ENCODE data around the gene IKZF1.
"Not testable (repeated sequence)": the region's sequence is repeated elsewhere in the genome, so short reads cannot be mapped to it uniquely, and the experiment has no call there.

The IKZF1 gene

DNA sequence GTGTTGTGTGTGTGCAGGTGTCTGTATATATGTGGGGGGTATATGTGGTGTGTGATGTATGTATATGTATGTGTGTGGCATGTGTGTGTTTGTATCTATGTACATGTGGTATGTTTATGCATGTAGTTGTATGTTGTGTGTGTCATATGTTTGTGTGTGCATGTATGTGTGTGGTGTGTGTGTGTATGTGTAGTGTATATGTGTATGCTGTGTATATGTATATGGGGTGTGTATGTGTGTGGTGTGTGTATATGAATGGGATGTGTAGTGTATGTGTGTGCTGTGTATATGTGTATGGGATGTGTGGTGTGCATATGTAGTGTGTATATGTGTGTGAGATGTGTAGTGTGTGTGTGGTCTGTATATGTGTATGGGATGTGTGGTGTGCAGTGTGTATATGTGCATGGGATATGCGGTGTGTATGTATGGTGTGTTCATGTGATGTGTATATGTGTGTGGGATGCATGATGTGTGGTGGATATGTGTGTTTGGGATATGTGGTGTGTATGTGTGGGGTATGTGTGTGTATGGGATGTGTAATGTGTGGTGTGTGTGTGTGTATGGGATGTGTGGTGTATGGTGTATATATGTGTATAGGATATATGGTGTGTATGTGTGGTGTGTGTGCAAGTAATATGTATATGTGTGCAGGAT, 30.0 kb downstream of the IKZF1 start:
- DNase-seq (ENCODE audit: low read depth) = no peak

DNA sequence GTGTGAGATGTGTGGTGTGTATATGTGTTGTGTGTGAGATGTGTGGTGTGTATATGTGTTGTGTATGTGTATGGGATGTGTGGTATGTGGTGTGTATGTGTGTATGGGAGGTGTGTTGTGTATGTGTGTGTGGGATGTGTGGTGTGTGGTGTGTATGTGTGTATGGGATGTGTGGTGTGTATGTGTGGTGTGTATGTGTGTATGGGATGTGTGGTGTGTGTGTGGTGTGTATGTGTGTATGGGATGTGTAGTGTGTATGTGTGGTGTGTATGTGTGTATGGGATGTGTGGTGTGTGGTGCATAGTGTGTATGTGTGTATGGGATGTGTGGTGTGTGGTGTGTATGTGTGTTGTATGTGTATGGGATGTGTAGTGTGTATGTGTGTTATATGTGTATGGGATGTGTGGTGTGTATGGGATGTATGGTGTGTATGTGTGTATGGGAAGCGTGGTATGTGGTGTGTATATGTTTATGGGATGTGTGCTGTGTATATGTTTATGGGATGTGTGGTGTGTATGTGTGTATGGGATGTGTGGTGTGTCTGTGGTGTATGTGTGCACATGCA, 30.8 kb downstream of the IKZF1 start:
- DNase-seq (ENCODE audit: low read depth) = no peak

DNA sequence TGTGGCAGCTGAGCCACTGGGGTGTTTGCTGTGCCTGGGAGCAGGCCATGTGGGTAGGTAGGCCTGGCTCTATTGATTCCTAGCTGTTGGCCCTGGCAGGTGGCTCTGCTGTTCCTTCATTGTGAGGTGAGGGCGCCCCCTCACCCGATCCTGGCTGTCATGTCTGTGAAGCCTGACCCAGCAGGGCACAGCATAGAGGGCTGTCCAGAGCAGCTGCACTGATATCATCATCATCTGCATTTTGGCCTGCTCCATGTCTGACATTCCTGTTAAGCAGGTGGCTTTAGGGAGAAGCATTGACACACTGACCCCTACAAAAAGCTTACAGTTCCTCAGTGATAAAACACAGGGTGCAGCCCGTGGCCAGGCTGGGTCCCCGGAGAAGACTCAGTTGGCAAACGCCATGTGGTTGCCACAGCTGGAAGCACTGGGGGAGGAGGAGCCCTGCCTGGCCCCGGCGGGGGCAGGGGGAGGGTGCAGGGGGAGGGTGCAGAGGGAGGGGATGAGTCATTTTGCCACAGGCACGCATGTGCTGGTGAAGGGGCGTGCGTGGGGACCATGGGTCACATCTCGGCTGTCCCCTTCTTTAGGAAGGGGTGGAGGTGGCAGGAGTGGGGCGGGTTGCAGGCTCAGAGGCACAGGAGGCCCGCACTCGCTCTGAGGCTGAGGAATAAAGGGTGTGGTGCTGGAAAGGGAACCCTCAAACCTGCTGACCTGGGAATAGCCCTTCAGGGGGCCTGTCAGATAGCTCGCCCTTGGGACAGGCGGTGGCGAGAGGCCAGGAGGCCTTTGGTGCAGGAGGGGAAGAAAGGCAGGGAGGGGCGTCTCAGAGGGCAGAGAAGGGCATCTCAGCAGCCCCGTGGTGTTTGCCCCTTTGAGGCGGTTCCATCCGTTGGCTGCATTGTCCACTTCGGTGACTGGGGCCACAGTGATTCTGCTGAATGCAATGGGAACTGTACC, 31.6 kb downstream of the IKZF1 start:
- no peak for DNase-seq (ENCODE audit: low read depth)

DNA sequence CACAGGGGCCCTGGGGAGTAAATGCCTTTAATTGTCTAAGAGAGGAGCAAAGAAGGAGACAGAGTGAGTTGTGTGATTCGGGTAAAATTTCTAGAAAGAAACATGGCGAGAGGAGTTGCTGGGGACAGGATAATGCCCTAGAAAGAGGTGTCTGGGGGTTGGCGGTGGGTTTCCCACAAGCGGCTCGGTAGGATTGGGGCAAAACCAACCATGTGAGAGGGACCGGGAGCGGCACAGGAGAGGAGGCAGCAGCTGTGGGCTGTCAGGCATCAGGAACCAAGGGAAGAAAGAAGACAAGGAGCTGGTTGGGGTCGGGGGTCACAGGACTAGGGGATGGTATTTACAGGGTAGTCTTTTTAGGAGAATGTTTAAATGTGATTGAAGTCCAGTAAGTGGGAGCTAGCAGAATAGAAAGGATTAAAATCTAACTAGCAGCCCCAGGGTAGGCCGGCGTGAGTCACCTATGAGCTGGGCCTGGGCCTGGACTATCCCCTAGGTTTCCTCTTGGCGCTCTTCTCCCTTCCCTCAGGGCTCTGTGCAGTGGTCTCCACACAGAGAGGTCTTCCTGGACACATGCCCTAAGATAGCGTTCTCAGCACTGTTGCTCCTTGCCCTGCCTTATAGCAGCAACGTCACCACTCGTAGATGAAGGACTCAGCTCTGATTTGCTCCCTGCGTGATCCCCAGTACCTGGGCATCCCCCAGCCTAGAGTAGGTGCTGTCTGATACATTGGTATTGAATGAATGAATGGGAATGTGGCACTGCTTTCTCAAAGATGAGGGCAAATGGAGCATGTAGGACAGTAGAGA, 32.6 kb downstream of the IKZF1 start:
- DNase-seq (ENCODE audit: low read depth) = no peak

DNA sequence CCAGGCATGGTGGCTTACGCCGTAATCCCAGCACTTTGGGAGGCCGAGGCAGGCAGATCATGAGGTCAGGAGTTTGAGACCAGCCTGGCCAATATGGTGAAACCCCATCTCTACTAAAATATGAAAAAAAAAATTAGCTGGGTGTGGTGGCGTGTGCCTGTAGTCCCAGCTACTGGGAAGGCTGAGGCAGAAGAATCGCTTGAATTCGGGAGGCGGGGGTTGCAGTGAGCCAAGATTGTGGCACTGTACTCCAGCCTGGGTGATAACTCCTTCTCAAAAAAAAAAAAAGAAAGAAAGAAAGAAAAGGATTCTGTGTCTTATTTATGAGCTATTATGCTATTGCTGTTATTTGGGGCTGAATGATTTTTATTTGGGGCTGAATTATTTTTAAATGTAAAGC, 35.0 kb downstream of the IKZF1 start:
- not testable (repeated sequence) for DNase-seq (ENCODE audit: low read depth)

DNA sequence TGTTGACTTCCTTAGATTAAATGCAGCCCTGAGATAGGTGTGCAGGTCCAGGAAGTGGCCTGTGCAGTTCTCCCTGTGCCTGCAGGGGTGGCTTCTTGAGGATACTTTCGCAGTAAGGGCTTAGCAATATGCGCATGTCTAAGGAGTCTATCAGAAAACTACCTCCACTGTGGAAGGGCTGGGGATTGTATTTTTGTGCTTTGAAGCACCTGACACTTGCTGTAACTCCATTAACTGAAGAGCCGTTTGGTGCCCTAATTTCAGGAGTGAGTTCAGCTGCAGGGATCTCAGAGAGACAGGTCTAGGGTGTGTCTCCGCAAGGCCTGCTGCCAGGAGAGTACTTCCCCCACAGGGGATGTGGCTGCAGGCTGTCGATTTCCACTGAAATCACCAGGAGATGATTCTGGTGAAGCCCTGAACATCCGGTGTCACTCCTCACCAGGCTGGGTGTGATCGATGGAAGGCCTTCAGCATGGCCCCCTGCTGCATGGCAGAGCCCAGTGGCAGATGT, 35.5 kb downstream of the IKZF1 start:
- no peak for DNase-seq (ENCODE audit: low read depth)

DNA sequence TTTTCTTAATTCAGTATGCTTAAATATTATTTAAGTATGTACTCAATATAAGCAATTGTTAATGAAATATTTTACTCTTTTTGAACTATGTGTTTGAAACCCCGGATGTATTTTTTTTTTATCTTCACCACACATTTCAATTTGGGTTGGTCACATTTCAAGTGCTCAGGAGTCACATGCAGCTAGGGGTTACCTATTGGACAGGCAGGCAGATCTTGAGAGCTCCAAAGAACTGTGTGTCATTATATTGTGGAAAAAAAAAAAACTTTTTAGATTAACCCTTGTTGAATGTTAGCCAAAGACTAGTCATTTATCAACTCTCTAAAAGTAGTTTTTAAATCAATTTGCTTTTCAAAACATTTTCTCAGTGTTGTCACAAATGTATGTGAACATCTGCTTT, 37.2 kb downstream of the IKZF1 start:
- DNase-seq (ENCODE audit: low read depth) = no peak

DNA sequence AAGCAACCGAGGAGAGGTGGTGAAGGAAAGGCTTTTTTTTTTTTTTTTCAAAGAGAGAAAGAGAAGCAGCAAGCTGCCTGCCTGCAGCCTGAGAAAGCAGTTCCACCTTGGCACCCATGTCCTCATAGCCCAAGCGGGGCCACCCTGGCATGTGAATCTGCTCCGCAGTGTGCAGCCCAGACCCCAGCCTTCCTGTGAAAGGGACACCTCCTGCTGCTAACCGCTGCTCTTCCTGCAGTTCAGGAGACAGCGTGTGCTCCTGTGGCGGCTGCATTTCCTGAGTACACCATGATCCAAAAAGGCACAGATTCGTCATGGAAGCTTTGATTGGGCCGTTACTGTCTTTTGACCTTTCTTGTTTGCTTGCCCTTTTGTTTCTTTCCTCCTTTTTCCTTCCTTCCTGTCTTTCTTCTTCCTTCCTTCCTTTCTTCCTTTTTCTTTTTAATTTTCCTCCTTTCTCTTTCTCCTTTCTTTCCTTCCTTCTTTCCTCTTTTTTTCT, 38.1 kb downstream of the IKZF1 start:
- no peak for DNase-seq (ENCODE audit: low read depth)

DNA sequence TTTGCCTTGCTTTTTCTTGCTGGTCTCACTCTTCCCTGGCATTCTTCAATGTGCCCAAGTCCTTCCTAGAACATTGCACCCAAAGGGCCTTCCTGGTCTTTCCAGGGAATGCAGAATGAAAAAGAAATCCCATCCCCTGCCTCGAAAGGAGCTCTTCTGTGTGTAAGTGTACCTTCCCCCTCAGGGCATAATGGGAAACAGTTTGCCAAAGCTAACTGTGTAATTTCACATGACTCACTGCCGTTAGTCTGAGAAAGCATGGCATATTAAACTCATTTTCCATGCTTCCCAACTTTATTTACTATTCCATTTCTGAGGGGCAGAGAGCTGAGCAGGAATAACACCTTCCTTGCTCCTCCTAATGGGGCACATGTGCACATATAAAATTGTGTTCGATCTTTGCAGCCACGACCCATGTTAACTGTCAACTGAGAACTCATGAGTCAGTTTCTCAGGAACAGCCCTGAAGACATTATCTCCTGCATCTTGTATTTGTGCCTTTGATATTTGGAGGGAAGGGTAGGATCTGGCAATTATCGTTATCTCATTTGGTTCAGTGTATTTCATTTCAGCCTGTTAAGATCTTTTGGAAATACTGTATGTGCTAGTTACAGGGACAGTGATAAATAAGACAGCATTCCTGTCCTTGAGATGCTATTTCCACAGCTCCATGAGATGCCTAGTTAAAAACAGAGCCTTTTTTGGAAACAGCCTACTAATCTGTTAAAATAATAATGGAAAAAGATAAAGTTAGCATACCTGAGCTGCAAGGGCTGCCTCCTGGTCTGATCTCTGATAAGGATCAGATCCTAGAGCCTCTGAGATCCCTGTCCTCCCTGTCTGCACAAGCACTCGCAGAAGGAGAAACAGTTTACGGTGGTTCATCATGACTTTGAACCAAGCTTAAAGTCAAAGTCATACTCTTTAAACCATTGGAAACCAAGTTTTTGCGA, 42.3 kb downstream of the IKZF1 start:
- DNase-seq (ENCODE audit: low read depth) = peak; percentile 6

DNA sequence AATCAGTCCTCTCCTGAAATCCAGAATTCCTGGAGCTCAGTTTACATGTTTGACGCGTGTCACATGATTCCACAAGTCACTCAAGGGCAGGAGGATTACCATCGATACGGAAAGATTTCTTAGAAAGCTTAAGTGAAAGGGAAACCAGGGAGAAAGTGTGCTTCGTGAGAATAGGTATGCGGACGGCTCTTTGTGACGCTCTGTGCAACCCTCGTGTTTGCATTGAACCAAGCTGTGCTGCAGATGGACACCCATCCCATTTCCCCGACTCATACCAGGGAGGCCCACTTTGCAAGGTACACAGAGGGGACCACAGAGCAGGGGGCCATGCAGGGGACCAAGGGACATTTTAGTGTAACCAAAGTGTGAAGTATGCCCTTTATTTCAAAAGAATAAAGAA, 43.2 kb downstream of the IKZF1 start:
- no peak for DNase-seq (ENCODE audit: low read depth)

DNA sequence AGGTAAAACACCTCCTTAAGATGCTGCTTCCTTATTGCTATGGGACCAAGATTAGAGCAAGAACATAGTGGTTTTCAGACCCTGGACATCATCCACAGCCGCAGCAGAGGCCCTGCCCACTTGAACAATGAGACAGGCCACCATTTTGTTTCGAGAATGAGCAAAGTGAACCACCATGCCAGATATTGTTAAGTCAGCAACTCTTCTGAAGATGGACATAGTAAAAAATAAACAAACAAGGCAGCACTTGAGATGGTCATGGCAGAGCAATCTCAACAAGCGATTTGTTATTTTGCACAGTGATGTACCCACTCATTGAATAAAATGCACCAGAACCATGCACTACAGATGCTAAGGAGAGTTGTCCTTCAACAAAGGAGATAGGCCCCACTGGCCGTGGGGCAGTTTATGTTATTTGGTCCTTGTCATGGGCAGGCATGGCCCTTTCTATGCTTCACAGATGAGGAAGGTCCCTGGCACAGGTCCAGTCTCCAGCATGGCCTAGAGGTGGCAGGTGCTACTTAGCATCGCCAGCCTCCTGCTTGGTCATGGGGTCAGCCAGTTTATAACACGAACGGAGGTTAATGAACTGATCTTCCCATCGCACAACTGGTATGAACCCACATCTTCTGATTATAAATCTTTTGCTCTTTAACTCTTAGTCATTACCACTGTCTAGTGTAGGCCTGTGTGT, 44.1 kb downstream of the IKZF1 start:
- DNase-seq (ENCODE audit: low read depth) = no peak

DNA sequence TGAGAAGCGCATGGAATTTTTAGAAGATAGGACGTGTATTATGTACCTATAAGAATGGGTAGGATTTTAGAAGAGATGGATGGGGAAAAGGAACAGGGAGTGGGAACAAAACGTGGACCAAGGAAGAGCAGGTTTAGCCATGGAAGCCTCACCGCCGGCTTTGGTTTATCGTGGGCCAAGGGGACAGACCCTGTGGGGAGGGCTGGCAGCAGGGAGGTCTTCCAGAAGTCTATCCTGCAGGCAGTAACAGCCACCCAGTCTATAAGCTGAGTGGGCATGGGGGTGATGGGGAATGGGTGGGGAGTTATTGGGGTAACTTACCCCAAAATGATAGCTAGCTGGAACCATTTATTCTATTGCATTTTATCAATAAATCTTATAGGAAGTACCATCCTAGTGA, 44.9 kb downstream of the IKZF1 start:
- no peak for DNase-seq (ENCODE audit: low read depth)

DNA sequence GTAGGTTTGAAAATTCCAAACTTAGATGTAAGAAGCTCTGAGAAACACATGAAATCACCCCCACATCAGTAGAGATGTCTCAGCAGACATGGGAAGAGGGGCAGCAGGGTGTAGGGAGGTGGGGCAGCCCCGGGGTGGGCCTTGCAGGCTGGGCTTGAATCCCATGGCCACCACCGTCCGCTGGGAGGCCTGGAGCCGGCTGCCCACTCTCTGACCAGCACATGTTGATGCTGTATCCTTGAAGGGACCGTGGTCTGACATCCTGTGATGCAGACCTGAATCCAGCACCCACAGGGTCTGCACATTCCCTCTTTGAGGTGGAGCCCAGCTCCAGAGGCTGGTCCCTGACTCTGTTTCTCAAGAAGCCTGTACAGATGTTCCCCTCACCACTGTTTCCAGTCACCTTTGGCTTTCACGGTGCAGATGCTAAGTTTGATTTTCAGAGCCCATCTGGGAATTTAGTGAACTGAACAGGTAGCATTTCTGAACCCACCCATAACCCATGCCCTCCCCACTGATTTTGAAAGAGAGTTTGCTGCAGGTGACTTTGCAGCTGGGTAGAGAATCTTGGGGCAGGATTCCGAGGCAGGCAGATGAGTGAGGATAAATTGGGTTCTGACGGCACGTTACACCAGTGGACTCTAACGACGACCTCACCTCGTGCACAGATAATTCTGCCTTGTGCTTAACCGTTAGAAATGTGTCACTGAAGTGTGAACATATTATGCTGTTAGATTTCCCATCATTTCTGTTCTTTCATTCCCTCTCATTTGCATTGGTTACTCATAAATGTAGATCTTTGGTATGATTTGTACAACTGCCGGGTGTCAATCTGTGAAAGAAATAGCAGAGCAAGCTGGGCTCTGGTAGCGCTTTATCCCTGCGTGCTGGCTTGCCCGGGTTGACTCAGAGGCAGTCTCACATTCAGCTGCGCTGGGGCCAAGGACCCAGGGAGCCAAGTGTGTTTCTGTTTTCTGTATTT, 45.7 kb downstream of the IKZF1 start:
- DNase-seq (ENCODE audit: low read depth) = no peak

DNA sequence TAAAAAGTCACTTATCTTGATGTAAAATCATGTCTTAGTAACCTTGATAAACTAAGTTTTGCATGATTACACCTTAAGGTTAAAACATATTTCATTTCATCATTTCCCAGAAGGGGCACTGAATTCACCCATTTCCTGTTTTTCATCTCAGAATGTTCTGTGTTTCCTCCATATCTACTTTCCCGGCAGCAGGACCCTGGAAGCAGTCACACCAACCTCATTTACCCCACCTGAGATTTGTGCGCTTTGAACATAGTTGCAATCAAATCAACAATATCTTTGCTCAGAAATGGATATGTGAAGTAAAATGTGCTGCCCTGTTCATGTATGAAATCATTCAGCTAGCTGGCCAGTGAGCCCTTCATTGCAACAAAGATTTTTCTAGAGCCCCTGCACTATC, 46.8 kb downstream of the IKZF1 start:
- DNase-seq (ENCODE audit: low read depth) = no peak

DNA sequence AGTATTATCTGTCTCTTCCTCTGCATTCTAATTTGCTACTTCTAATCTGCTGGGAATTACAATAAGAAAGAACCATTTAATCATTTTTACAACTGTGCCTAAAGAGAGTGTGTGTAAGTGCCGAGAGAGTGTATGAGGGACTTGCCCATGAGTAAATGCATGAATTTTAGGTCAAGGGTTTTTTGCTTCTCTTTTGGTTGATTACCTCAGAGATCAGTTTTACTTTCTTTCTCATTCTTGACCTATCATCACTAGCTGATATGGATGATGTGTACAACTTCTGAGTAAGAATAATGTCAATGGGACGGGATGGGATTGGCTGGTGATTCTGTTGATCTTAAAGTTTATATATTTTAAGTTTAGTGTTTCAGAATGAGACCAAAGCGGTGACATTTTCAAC, 47.8 kb downstream of the IKZF1 start:
- no peak for DNase-seq (ENCODE audit: low read depth)

DNA sequence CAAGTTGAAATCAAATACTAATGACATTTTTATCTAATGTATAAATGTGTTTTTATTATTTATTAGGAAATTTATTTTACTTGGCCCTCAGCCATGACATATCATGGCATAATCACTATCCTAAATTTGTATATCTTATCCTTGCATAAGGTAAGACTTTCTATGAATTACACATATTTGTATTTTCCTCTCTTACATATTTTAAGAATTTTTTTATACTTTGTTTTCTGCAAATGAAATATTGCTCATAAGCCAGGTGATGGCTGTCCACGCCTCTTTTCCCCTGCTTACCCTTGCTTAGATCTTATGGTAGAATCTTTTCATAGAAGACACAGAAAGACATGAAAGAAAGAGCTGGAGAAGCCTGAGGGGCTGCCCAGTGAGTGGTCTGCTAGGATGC, 48.2 kb downstream of the IKZF1 start:
- DNase-seq (ENCODE audit: low read depth) = no peak

DNA sequence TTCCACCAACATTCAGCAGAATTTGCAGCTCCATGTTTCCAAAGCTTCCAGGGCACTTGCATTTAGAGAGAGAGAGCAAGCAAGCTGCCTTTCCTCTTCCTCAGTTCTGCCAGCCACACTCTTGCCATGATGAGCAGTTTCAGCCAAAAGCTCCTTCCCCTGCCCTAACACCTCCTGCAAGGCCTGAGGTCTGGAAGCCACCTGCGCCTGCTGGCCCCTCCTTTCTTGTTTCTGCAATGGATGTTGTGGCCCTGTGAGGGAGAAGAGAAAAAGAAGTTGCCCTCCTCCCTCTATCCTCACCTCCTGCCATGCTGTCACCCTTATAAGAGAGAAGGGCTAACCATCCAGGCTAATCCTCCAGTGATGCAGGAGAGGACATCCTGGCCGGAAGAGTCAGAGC, 48.7 kb downstream of the IKZF1 start:
- DNase-seq (ENCODE audit: low read depth) = no peak

DNA sequence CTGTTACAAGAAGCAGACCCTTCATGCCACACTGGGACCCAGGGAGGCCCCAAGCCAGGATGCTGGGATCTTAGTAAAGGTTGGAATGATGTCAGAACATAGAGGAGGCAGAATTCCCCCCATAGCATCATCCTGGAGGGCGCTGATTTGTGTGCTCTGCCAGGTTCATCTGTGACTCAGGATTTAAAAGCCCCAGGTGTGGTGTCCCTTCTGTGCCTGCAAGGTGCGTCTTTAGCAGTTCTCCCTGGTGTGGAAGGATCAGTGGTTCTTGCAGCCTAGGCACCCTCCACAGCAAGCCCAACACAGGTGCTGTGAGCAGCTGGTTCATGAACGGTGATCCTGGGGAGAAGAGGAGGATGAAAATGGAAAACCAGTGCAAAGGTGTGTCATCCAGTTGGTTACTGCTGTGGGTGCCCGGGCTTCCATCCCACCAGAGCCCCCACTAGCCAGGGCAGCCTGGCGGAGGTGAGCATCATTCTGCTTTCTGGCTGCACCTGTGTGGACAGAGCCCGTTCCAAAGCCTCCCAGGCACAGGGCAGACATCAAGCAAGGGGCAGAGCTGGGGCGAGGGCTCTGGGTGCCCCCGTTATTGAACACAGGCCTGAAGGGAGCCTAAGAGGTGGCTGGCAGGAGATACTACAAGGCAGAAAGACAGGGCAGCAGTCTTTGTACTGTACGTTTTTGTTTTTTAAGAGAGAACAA, 49.5 kb downstream of the IKZF1 start:
- DNase-seq (ENCODE audit: low read depth) = no peak

Data from EH (cell line).